SH-SY5Y (cell line): ENCODE results near the gene NAXE.

Experiments used
- GATA2 ChIP-seq: IDR thresholded peaks from 2 replicates; pipeline ENCODE4 v1.6.1; 2011; ENCODE audit warnings: mild to moderate bottlenecking, low read depth, low read length
- GATA3 ChIP-seq: IDR thresholded peaks from 2 replicates; pipeline ENCODE4 v1.6.1; 2011; ENCODE audit warnings: low read depth, mild to moderate bottlenecking, low read length, moderate library complexity

DNA sequence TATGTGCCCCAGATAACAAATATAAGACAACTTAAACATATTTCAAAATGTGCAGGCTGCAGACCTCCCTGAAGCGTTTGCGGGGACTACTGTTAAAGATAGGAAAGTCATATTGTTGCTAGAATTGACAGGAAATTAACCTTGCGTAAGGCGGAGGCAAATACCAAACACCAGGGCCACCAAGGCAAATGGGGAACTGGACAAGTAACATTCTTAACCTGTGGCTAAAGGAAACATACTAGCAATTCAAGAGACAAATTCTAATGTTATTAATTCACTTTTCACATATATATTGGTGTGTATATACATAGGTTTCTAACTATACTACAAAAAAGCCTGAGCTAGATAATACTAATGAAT, 34.5 kb downstream of the NAXE start:
- TF ChIP-seq GATA2, result no peak
- TF ChIP-seq GATA3, result no peak
